ENCODE data around the gene RNF220.

GRCh38 chr1:44632598-44632997 lies 227.5 kb downstream of the RNF220 start:
- no peak for TF ChIP-seq POLR2AphosphoS5 (IDR thresholded peaks at IDR 0.05)
- no peak for TF ChIP-seq EZH2 (IDR thresholded peaks at IDR 0.05; ENCODE audit: borderline replicate concordance, insufficient read depth, low read length, poor library complexity, severe bottlenecking)
- TF ChIP-seq RAD21 (conservative IDR thresholded peaks at IDR 0.05): no peak
- TF ChIP-seq CTCF (IDR thresholded peaks at IDR 0.05; ENCODE audit: poor library complexity, severe bottlenecking): no peak
- TF ChIP-seq REST (IDR thresholded peaks at IDR 0.05; ENCODE audit: borderline replicate concordance): no peak
- no peak for TF ChIP-seq TAF1 (IDR thresholded peaks at IDR 0.05; ENCODE audit: low read depth)
- TF ChIP-seq SMC3 (conservative IDR thresholded peaks at IDR 0.05; ENCODE audit: poor library complexity): no peak
- no peak for TF ChIP-seq EP300 (conservative IDR thresholded peaks at IDR 0.05; ENCODE audit: poor library complexity, severe bottlenecking)
- no peak for TF ChIP-seq MXI1 (conservative IDR thresholded peaks at IDR 0.05; ENCODE audit: poor library complexity, severe bottlenecking)
